Adrenal gland (tissue), 5 donors: ENCODE measurements around the gene ATP8B3.

Source experiments
- POLR2A ChIP-seq, 2 donors: fragments of 450-650 bp; IDR thresholded peaks; one replicate each; pipeline ENCODE4 v1.6.1; 2017; ENCODE audit warnings: antibody characterized with exemption in 2 of 2, mild to moderate bottlenecking in 2 of 2, moderate library complexity in 1 of 2
- TF ChIP-seq, protein P1 (sequence below), 6 experiments: fragments of 450-650 bp in 4 of 6; fragments of 200-600 bp in 2 of 6; sonication (generic) in 1 of 6; IDR thresholded peaks; 1 replicate in 5 of 6; 2 replicates in 1 of 6; pipeline versions ENCODE4 v1.5.1 to v1.8.0; 2016 to 2021; ENCODE audit warnings: antibody characterized with exemption in 6 of 6, mild to moderate bottlenecking in 2 of 6, moderate library complexity in 1 of 6
- donor health status: DM: no; HTN: no; CAD: no.

DNA sequence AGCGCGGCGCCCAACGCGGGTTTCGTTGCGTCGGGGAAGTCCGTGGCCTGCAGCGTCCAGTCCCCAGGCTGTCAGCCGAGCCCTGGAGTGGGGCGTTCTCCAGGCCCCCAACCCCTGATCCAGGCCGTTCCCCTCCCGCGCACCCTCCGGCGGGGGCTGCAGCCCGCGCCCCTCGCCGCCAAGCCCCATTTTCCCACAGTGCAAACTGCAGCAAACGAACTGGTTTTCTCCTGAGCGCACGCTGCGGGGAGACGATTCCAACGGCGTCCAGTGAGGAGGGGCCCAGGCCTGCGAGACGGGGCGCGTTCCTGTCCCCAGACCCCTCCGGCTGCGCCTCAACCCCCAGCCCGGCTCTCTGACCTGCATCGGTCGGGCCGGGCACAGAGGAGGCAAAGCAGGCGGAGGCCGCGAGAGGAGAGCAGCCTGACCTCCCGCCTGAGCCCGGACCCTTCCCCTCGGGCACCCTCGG is 63.2 kb downstream of the ATP8B3 start:
- TF ChIP-seq, protein P1, sequence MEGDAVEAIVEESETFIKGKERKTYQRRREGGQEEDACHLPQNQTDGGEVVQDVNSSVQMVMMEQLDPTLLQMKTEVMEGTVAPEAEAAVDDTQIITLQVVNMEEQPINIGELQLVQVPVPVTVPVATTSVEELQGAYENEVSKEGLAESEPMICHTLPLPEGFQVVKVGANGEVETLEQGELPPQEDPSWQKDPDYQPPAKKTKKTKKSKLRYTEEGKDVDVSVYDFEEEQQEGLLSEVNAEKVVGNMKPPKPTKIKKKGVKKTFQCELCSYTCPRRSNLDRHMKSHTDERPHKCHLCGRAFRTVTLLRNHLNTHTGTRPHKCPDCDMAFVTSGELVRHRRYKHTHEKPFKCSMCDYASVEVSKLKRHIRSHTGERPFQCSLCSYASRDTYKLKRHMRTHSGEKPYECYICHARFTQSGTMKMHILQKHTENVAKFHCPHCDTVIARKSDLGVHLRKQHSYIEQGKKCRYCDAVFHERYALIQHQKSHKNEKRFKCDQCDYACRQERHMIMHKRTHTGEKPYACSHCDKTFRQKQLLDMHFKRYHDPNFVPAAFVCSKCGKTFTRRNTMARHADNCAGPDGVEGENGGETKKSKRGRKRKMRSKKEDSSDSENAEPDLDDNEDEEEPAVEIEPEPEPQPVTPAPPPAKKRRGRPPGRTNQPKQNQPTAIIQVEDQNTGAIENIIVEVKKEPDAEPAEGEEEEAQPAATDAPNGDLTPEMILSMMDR (IDR thresholded peaks at IDR 0.05) = no peak
- TF ChIP-seq POLR2A (IDR thresholded peaks at IDR 0.05) = no peak
